Natural killer cell (primary cell): ENCODE data around the gene KCNQ2. TPM values are rescaled to one million over a fixed set of nuclear protein-coding genes. Genes with fewer than 3 reads are reported as not detected.

ENCODE experiments used
- ATAC-seq, 3 donors: fragments of 150-1000 bp in 2 of 3; fragments of 200-7000 bp in 1 of 3; cut with Tn5 transposase; 1 replicate in 1 of 3; 2 replicates in 2 of 3; pipeline ENCODE4 v1.10.0; 2021; ENCODE audit warnings: mild to moderate bottlenecking in 2 of 3, moderate library complexity in 2 of 3
- DNase-seq, 2 donors: peaks; one replicate each; pipeline versions ENCODE4 v3.0.0 to v3.0.0-alpha.2; 2013 to 2021; ENCODE audit warnings: mixed read lengths in 1 of 2
- H3K27ac ChIP-seq: one replicate; pipeline ENCODE4 v1.5.1; 2013; ENCODE audit warnings: mild to moderate bottlenecking, low read length
- H3K27me3 ChIP-seq: one replicate; pipeline ENCODE4 v1.6.1; 2013; ENCODE audit warnings: low read length; ENCODE audit not compliant: control insufficient read depth, insufficient read depth
- H3K36me3 ChIP-seq: one replicate; pipeline ENCODE4 v1.6.1; 2013; ENCODE audit warnings: low read length; ENCODE audit not compliant: control insufficient read depth, insufficient read depth
- H3K4me1 ChIP-seq: one replicate; pipeline ENCODE4 v1.6.1; 2013; ENCODE audit warnings: low read length; ENCODE audit not compliant: control insufficient read depth, insufficient read depth
- H3K4me3 ChIP-seq: one replicate; pipeline ENCODE4 v1.5.1; 2013; ENCODE audit warnings: low read length
- H3K9me3 ChIP-seq: one replicate; pipeline ENCODE4 v1.6.1; 2013; ENCODE audit warnings: low read length; ENCODE audit not compliant: control insufficient read depth, insufficient read depth
- H3K27ac Mint-ChIP-seq, 2 donors: one replicate each; pipeline ENCODE4 v1.8.0; 2022; ENCODE audit warnings: mild to moderate bottlenecking in 2 of 2, mixed read lengths in 2 of 2, moderate library complexity in 1 of 2
- H3K27me3 Mint-ChIP-seq, 2 donors: one replicate each; pipeline ENCODE4 v1.8.0; 2022; ENCODE audit warnings: low read depth in 2 of 2, mixed read lengths in 2 of 2
- H3K36me3 Mint-ChIP-seq: one replicate; pipeline ENCODE4 v1.8.0; 2022; ENCODE audit warnings: mixed read lengths
- H3K4me1 Mint-ChIP-seq, 2 donors: one replicate each; pipeline ENCODE4 v1.8.0; 2022; ENCODE audit warnings: mixed read lengths in 2 of 2
- H3K4me3 Mint-ChIP-seq: one replicate; pipeline ENCODE4 v1.8.0; 2022; ENCODE audit warnings: mild to moderate bottlenecking, moderate library complexity, mixed read lengths
- H3K9me3 Mint-ChIP-seq, 2 donors: one replicate each; pipeline ENCODE4 v1.8.0; 2022; ENCODE audit warnings: mixed read lengths in 2 of 2
- CTCF ChIP-seq: fragments of 200-600 bp; IDR thresholded peaks from one replicate; pipeline ENCODE4 v1.8.0; 2022; ENCODE audit warnings: antibody characterized with exemption
- WGBS: methylation state at CpG from one replicate; pipeline ENCODE4 v1.1.7; 2013; ENCODE audit warnings: missing lambda C conversion rate; ENCODE audit not compliant: insufficient coverage; 5-methylcytosine and 5-hydroxymethylcytosine counted together
- intact Hi-C: fragments of 100-400 bp; cut with micrococcal nuclease; formaldehyde crosslinking; loops from one replicate; pipeline ENCODE4 v1.14.2; 2022
- total RNA-seq, 4 donors: library from RNA; stranded (reverse); fragments of 120-200 nt in 1 of 4; gene quantifications; one replicate each; pipeline versions ENCODE4 v1.2.3 to v1.2.4, GENCODE V29; 2013 to 2022

KCNQ2 gene
- total RNA-seq, 3 donors from 2014 or later (not counting 1 experiment from before 2014, with no cell fraction given) = not detected

DNA sequence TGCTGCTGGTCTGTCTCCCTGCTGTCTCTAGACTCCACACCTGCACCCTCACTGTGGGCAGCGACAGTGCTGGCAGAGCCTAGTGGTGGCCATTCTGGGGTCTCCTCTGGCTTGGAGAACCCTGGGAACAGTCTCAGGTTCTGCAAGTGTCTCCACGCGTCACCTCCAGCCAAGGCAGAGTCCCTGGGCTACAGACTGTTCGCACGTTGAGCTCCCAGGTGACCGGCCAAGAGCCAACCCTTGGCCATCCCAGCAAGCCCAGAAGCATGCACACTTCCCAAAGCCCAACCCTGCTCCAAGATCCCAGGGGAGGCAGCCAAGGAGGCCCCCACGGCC lies 21.6 kb upstream of the KCNQ2 start:
- peaks cover 23% of the 10 kb centered on the region for H3K27me3 ChIP-seq
- no peaks in the 10 kb centered on the region for H3K36me3 Mint-ChIP-seq
- H3K36me3 ChIP-seq = no peaks in the 10 kb centered on the region
- no peak overlapping the region for H3K27ac Mint-ChIP-seq
- WGBS = 95% methylated on average over 7 of the region's 7 CpGs
- intact Hi-C loops = no loop called here
- H3K4me3 Mint-ChIP-seq = no peak overlapping the region
- peaks cover 0 to 8% of the 10 kb centered on the region in 2 donors for H3K9me3 Mint-ChIP-seq
- peaks cover 0 to 8% of the 10 kb centered on the region in 2 donors for H3K27me3 Mint-ChIP-seq
- TF ChIP-seq CTCF = no peak
- H3K4me1 Mint-ChIP-seq = no peaks in the 10 kb centered on the region
- peaks cover 19% of the 10 kb centered on the region for H3K4me1 ChIP-seq
- H3K4me3 ChIP-seq = no peak overlapping the region
- no peaks in the 10 kb centered on the region for H3K9me3 ChIP-seq
- DNase-seq (no peak), ATAC-seq (no peak)
- H3K27ac ChIP-seq = no peak overlapping the region

GRCh38 chr20:63493563-63494020 lies 21.1 kb upstream of the KCNQ2 start:
- no peak for ATAC-seq
- TF ChIP-seq CTCF = no peak
- H3K36me3 Mint-ChIP-seq = no peaks in the 10 kb centered on the region
- H3K36me3 ChIP-seq = no peaks in the 10 kb centered on the region
- 78% methylated on average over 13 of the region's 13 CpGs for WGBS
- no peak overlapping the region for H3K4me3 Mint-ChIP-seq
- DNase-seq = no peak
- H3K9me3 ChIP-seq = no peaks in the 10 kb centered on the region
- no peak overlapping the region for H3K27ac ChIP-seq
- H3K27me3 ChIP-seq = peaks cover 25% of the 10 kb centered on the region
- peaks cover 0 to 8% of the 10 kb centered on the region in 2 donors for H3K9me3 Mint-ChIP-seq
- H3K27me3 Mint-ChIP-seq = peaks cover 0 to 8% of the 10 kb centered on the region in 2 donors
- intact Hi-C loops = no loop called here
- H3K27ac Mint-ChIP-seq = no peak overlapping the region
- H3K4me1 Mint-ChIP-seq = no peaks in the 10 kb centered on the region
- peaks cover 18% of the 10 kb centered on the region for H3K4me1 ChIP-seq
- H3K4me3 ChIP-seq = no peak overlapping the region

- TF ChIP-seq CTCF = no peak
- Mint-ChIP-seq H3K4me3 (no peak overlapping the region), H3K4me1 (no peaks in the 10 kb centered on the region), H3K27ac (no peak overlapping the region), H3K9me3 (peaks cover 0 to 8% of the 10 kb centered on the region in 2 donors), H3K36me3 (no peaks in the 10 kb centered on the region), H3K27me3 (peaks cover 0 to 8% of the 10 kb centered on the region in 2 donors)
- H3K27me3 ChIP-seq = peaks cover 21% of the 10 kb centered on the region
- DNase-seq (no peak), ATAC-seq (no peak)
- H3K36me3 ChIP-seq = no peaks in the 10 kb centered on the region
- H3K9me3 ChIP-seq = no peaks in the 10 kb centered on the region
- intact Hi-C loops = no loop called here
- H3K27ac ChIP-seq = no peak overlapping the region
- peaks cover 12% of the 10 kb centered on the region for H3K4me1 ChIP-seq
- whole genome bisulfite sequencing = 94% methylated on average over 14 of the region's 14 CpGs
- no peak overlapping the region for H3K4me3 ChIP-seq
Observed at GRCh38 chr20:63492982-63493381, 20.5 kb upstream of the KCNQ2 start.

DNA sequence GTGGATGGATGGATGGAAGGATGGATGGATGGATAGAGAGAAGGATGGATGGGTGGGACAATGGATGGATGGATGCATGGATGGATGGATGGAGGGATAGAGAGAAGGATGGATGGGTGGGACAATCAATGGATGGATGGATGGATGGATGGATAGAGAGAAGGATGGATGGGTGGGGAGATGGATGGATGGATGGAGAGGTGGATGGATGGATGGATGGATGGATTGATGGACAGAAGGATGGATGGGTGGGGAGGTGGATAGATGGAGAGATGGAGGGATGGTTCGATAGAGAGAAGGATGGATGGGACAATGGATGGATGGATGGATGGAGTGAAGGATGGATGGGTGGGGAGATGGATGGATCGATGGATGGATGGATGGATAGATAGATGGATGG lies 20.1 kb upstream of the KCNQ2 start:
- intact Hi-C loops = no loop called here
- Mint-ChIP-seq H3K4me3 (no peak overlapping the region), H3K27me3 (peaks cover 0 to 8% of the 10 kb centered on the region in 2 donors), H3K36me3 (no peaks in the 10 kb centered on the region), H3K9me3 (peaks cover 0 to 8% of the 10 kb centered on the region in 2 donors), H3K27ac (no peak overlapping the region), H3K4me1 (no peaks in the 10 kb centered on the region)
- Histone ChIP-seq H3K9me3 (no peaks in the 10 kb centered on the region), H3K4me1 (peaks cover 10% of the 10 kb centered on the region), H3K4me3 (no peak overlapping the region), H3K36me3 (no peaks in the 10 kb centered on the region), H3K27ac (no peak overlapping the region), H3K27me3 (peaks cover 16% of the 10 kb centered on the region)
- WGBS = 89% methylated on average over 2 of the region's 2 CpGs
- DNase-seq = no peak
- no peak for TF ChIP-seq CTCF
- ATAC-seq = no peak
